ENCODE results near the gene HS3ST5. TPM values are rescaled to one million over a fixed set of nuclear protein-coding genes. Genes with fewer than 3 reads are reported as not detected.
"Not testable (repeated sequence)": the region's sequence is repeated elsewhere in the genome, so short reads cannot be mapped to it uniquely, and the experiment has no call there.

HS3ST5 gene
- total RNA-seq, 2 donors from 2014 or later = 0.31 to 2.0 TPM

GRCh38 chr6:114024746-114025145 lies 318.1 kb downstream of the HS3ST5 start:
- H3K9ac ChIP-seq (ENCODE audit: extremely low read depth, low read length, poor library complexity, severe bottlenecking) = no peak overlapping the region
- H3K4me3 ChIP-seq (ENCODE audit: low read length) = no peak overlapping the region
- Mint-ChIP-seq H3K4me3 (no peak overlapping the region), H3K27ac (no peak overlapping the region), H3K9me3 (peaks cover 2% of the 10 kb centered on the region), H3K27me3 (ENCODE audit: insufficient read depth) (peaks cover 2% of the 10 kb centered on the region), H3K4me1 (no peaks in the 10 kb centered on the region), H3K36me3 (ENCODE audit: low read depth) (no peaks in the 10 kb centered on the region)
- no peaks in the 10 kb centered on the region for H3K9me3 ChIP-seq (ENCODE audit: control insufficient read depth, low read length)
- 88 to 91% methylated on average over 4 to 6 of the region's 6 CpGs for WGBS, 2 experiments (ENCODE audit: insufficient coverage in 1 of 2, insufficient read length in 1 of 2)
- DNase-seq = no peak
- TF ChIP-seq CTCF (conservative IDR thresholded peaks at IDR 0.05) = no peak
- H3K4me1 ChIP-seq (ENCODE audit: control insufficient read depth, insufficient read depth, low read length) = no peaks in the 10 kb centered on the region
- H3K27me3 ChIP-seq (ENCODE audit: control insufficient read depth, insufficient read depth, low read length, poor library complexity, severe bottlenecking) = no peaks in the 10 kb centered on the region
- no peak overlapping the region for H3K27ac ChIP-seq (ENCODE audit: low read depth, low read length)
- no peaks in the 10 kb centered on the region for H3K36me3 ChIP-seq (ENCODE audit: control insufficient read depth, insufficient read depth, low read length)

GRCh38 chr6:114020196-114020595 lies 322.6 kb downstream of the HS3ST5 start:
- peaks cover 9% of the 10 kb centered on the region for H3K4me1 Mint-ChIP-seq
- peaks cover 3% of the 10 kb centered on the region for H3K9me3 ChIP-seq (ENCODE audit: control insufficient read depth, low read length)
- H3K27me3 ChIP-seq (ENCODE audit: control insufficient read depth, insufficient read depth, low read length, poor library complexity, severe bottlenecking) = peaks cover 10% of the 10 kb centered on the region
- no peak overlapping the region for H3K9ac ChIP-seq (ENCODE audit: extremely low read depth, low read length, poor library complexity, severe bottlenecking)
- TF ChIP-seq CTCF (conservative IDR thresholded peaks at IDR 0.05) = no peak
- WGBS, 2 experiments (ENCODE audit: insufficient coverage in 1 of 2, insufficient read length in 1 of 2) = 89 to 100% methylated on average over 8 to 15 of the region's 15 CpGs
- DNase-seq = no peak
- no peak overlapping the region for H3K27ac Mint-ChIP-seq
- peaks cover 12% of the 10 kb centered on the region for H3K36me3 Mint-ChIP-seq (ENCODE audit: low read depth)
- no peak overlapping the region for H3K4me3 Mint-ChIP-seq
- H3K27me3 Mint-ChIP-seq (ENCODE audit: insufficient read depth) = peaks cover 21% of the 10 kb centered on the region
- no peaks in the 10 kb centered on the region for H3K4me1 ChIP-seq (ENCODE audit: control insufficient read depth, insufficient read depth, low read length)
- no peak overlapping the region for H3K4me3 ChIP-seq (ENCODE audit: low read length)
- H3K36me3 ChIP-seq (ENCODE audit: control insufficient read depth, insufficient read depth, low read length) = no peaks in the 10 kb centered on the region
- H3K27ac ChIP-seq (ENCODE audit: low read depth, low read length) = no peak overlapping the region
- H3K9me3 Mint-ChIP-seq = peaks cover 29% of the 10 kb centered on the region

- H3K27ac ChIP-seq (ENCODE audit: low read depth, low read length); DNase-seq; H3K4me1 Mint-ChIP-seq; H3K9ac ChIP-seq (ENCODE audit: extremely low read depth, low read length, poor library complexity, severe bottlenecking); H3K4me1 ChIP-seq (ENCODE audit: control insufficient read depth, insufficient read depth, low read length); H3K27ac Mint-ChIP-seq; H3K9me3 ChIP-seq (ENCODE audit: control insufficient read depth, low read length); H3K4me3 Mint-ChIP-seq; H3K36me3 ChIP-seq (ENCODE audit: control insufficient read depth, insufficient read depth, low read length); H3K4me3 ChIP-seq (ENCODE audit: low read length); H3K27me3 ChIP-seq (ENCODE audit: control insufficient read depth, insufficient read depth, low read length, poor library complexity, severe bottlenecking): not testable (repeated sequence)
- Mint-ChIP-seq H3K36me3 (ENCODE audit: low read depth) (peaks cover 12% of the 10 kb centered on the region), H3K9me3 (peaks cover 29% of the 10 kb centered on the region), H3K27me3 (ENCODE audit: insufficient read depth) (peaks cover 21% of the 10 kb centered on the region)
- WGBS, 2 experiments (ENCODE audit: insufficient coverage in 1 of 2, insufficient read length in 1 of 2) = 90 to 98% methylated on average over 6 of the region's 6 CpGs
Observed at GRCh38 chr6:114017146-114017545, 325.7 kb downstream of the HS3ST5 start.

GRCh38 chr6:114014106-114014505 lies 328.7 kb downstream of the HS3ST5 start:
- Mint-ChIP-seq H3K36me3 (ENCODE audit: low read depth) (peaks cover 12% of the 10 kb centered on the region), H3K27me3 (ENCODE audit: insufficient read depth) (peaks cover 18% of the 10 kb centered on the region), H3K4me1 (peaks cover 37% of the 10 kb centered on the region), H3K9me3 (peaks cover 27% of the 10 kb centered on the region)
- H3K4me1 ChIP-seq (ENCODE audit: control insufficient read depth, insufficient read depth, low read length); H3K27ac Mint-ChIP-seq; H3K27ac ChIP-seq (ENCODE audit: low read depth, low read length); H3K27me3 ChIP-seq (ENCODE audit: control insufficient read depth, insufficient read depth, low read length, poor library complexity, severe bottlenecking); DNase-seq; H3K36me3 ChIP-seq (ENCODE audit: control insufficient read depth, insufficient read depth, low read length); H3K9ac ChIP-seq (ENCODE audit: extremely low read depth, low read length, poor library complexity, severe bottlenecking); H3K9me3 ChIP-seq (ENCODE audit: control insufficient read depth, low read length); H3K4me3 ChIP-seq (ENCODE audit: low read length); H3K4me3 Mint-ChIP-seq: not testable (repeated sequence)
- WGBS, 2 experiments (ENCODE audit: insufficient coverage in 1 of 2, insufficient read length in 1 of 2) = 100% methylated on average over 2 of the region's 2 CpGs

GRCh38 chr6:114011486-114011885 lies 331.3 kb downstream of the HS3ST5 start:
- H3K9me3 ChIP-seq (ENCODE audit: control insufficient read depth, low read length); H3K4me1 ChIP-seq (ENCODE audit: control insufficient read depth, insufficient read depth, low read length); H3K9me3 Mint-ChIP-seq; H3K27me3 ChIP-seq (ENCODE audit: control insufficient read depth, insufficient read depth, low read length, poor library complexity, severe bottlenecking); H3K27ac ChIP-seq (ENCODE audit: low read depth, low read length); H3K9ac ChIP-seq (ENCODE audit: extremely low read depth, low read length, poor library complexity, severe bottlenecking); H3K4me3 ChIP-seq (ENCODE audit: low read length); H3K27me3 Mint-ChIP-seq (ENCODE audit: insufficient read depth); H3K36me3 Mint-ChIP-seq (ENCODE audit: low read depth); H3K36me3 ChIP-seq (ENCODE audit: control insufficient read depth, insufficient read depth, low read length): not testable (repeated sequence)
- H3K4me1 Mint-ChIP-seq = peaks cover 55% of the 10 kb centered on the region
- H3K27ac Mint-ChIP-seq = peak overlapping the region; percentile 90
- peak overlapping the region; percentile 15 for H3K4me3 Mint-ChIP-seq
- 56 to 77% methylated on average over 4 to 7 of the region's 7 CpGs for WGBS, 2 experiments (ENCODE audit: insufficient coverage in 1 of 2, insufficient read length in 1 of 2)
- DNase-seq = peak; percentile 57

All from endodermal cell (in vitro differentiated cells).